Fibroblast of lung (primary cell): Measurements from ENCODE around the gene FAM120AOS. TPM values are rescaled to one million over a fixed set of nuclear protein-coding genes. Genes with fewer than 3 reads are reported as not detected.

ENCODE experiments used
- DNase-seq, 2 donors: peaks; one replicate each; pipeline versions ENCODE4 v3.0.0 to v3.0.0-alpha.2; 2010; ENCODE audit warnings: low read depth in 2 of 2
- H2AFZ ChIP-seq: 2 replicates; pipeline ENCODE4 v1.5.1; 2012; ENCODE audit warnings: low read length, control low read depth, inconsistent platforms
- H3K27ac ChIP-seq: 2 replicates; pipeline ENCODE4 v1.5.1; 2011; ENCODE audit warnings: low read length, control low read depth; ENCODE audit not compliant: insufficient read depth
- H3K27me3 ChIP-seq: 2 replicates; pipeline ENCODE4 v1.5.1; 2011; ENCODE audit warnings: mild to moderate bottlenecking, low read length; ENCODE audit not compliant: control insufficient read depth, insufficient read depth
- H3K36me3 ChIP-seq: 2 replicates; pipeline ENCODE4 v1.5.1; 2011; ENCODE audit warnings: low read length; ENCODE audit not compliant: control insufficient read depth, insufficient read depth
- H3K4me1 ChIP-seq: 2 replicates; pipeline ENCODE4 v1.5.1; 2011; ENCODE audit warnings: low read length; ENCODE audit not compliant: control insufficient read depth, insufficient read depth; ENCODE audit errors: extremely low read depth
- H3K4me2 ChIP-seq: 2 replicates; pipeline ENCODE4 v1.5.1; 2011; ENCODE audit warnings: low read length, control low read depth; ENCODE audit not compliant: insufficient read depth; ENCODE audit errors: extremely low read depth
- H3K4me3 ChIP-seq, 4 experiments: fragments of 200-600 bp in 1 of 4; sonication (generic) in 1 of 4; replicated peaks in 1 of 4; 2 replicates each; pipeline ENCODE4 v1.5.1; 2011 to 2016; ENCODE audit warnings: low read length in 4 of 4, low read depth in 3 of 4, mild to moderate bottlenecking in 3 of 4, control low read depth in 2 of 4, inconsistent platforms in 1 of 4, mixed read lengths in 1 of 4; ENCODE audit not compliant: insufficient read depth in 1 of 4; ENCODE audit errors: control extremely low read depth in 1 of 4
- H3K79me2 ChIP-seq: 2 replicates; pipeline ENCODE4 v1.5.1; 2012; ENCODE audit warnings: mild to moderate bottlenecking, low read length, inconsistent platforms; ENCODE audit not compliant: control insufficient read depth, insufficient read depth
- H3K9ac ChIP-seq: 2 replicates; pipeline ENCODE4 v1.5.1; 2011; ENCODE audit warnings: mild to moderate bottlenecking, low read length, control low read depth; ENCODE audit not compliant: insufficient read depth
- H3K9me3 ChIP-seq: 2 replicates; pipeline ENCODE4 v1.5.1; 2012; ENCODE audit warnings: low read depth, low read length; ENCODE audit not compliant: control insufficient read depth, insufficient read depth
- H4K20me1 ChIP-seq: 2 replicates; pipeline ENCODE4 v1.5.1; 2011; ENCODE audit warnings: low read length; ENCODE audit not compliant: control insufficient read depth, insufficient read depth; ENCODE audit errors: extremely low read depth
- CTCF ChIP-seq, 2 donors: IDR thresholded peaks in 1 of 2; conservative IDR thresholded peaks in 1 of 2; 1 replicate in 1 of 2; 2 replicates in 1 of 2; pipeline ENCODE4 v1.5.1; 2011 to 2012; ENCODE audit warnings: low read length in 2 of 2, control low read depth in 1 of 2, inconsistent platforms in 1 of 2, low read depth in 1 of 2, mild to moderate bottlenecking in 1 of 2
- EZH2 ChIP-seq: IDR thresholded peaks from 2 replicates; pipeline ENCODE4 v1.5.1; 2012; ENCODE audit warnings: low read length, control low read depth, mild to moderate bottlenecking; ENCODE audit errors: missing control alignments
- polyA plus RNA-seq, 2 donors: library from polyadenylated mRNA; depleted of rRNA in 1 of 2; stranded (reverse) in 1 of 2; unstranded in 1 of 2; fragments of >200 nt; gene quantifications; 2 replicates each; pipeline ENCODE4 v1.2.1, GENCODE V29; 2011 to 2012; ENCODE audit warnings: missing spikeins in 1 of 2
- total RNA-seq: library from RNA; depleted of rRNA; stranded (reverse); fragments of >200 nt; gene quantifications from 2 replicates; pipeline ENCODE4 v1.2.1, GENCODE V29; 2014

Gene FAM120AOS
- total and polyA plus RNA-seq, 2 donors (not counting 1 experiment from before 2014, with no cell fraction given), result 38.8 to 44.1 TPM

DNA sequence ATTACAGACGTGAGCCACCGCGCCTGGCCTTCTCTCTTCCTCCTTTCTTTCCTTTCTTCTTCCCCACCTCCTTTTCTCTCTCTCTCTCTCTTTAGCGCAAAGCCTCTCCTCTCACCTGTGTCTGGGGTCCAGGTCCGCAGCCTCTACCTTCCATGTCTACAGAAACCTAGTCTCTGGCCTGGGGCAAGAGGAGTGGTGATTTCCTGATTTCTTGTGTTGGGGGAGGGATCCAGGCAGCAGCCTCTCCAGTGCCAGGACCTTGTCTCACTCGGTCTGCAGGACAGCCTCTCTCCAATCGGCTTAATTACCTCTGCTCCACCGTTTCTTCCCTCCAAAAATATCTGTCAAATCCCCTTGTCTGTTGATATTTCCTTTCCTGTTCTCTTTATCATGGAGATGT is 18.0 kb downstream of the FAM120AOS start:
- Histone ChIP-seq H3K27ac (no peak overlapping the region), H3K9me3 (no peaks in the 10 kb centered on the region), H3K4me2 (no peak overlapping the region), H3K27me3 (no peaks in the 10 kb centered on the region), H3K9ac (no peak overlapping the region), H3K4me1 (no peaks in the 10 kb centered on the region), H2AFZ (no peak overlapping the region), H4K20me1 (no peaks in the 10 kb centered on the region), H3K79me2 (no peaks in the 10 kb centered on the region), H3K36me3 (no peaks in the 10 kb centered on the region), H3K4me3 (no peak overlapping the region)
- no peak for DNase-seq
- no peak for TF ChIP-seq CTCF (conservative IDR thresholded peaks at IDR 0.05 in 1 of 2, IDR thresholded peaks at IDR 0.05 in 1 of 2; ENCODE audit: low read depth in 1 of 2, low read length in 2 of 2)
- TF ChIP-seq EZH2, result no peak

GRCh38 chr9:93434056-93434455 is 19.3 kb downstream of the FAM120AOS start:
- Histone ChIP-seq H3K4me2 (no peak overlapping the region), H3K4me3 (no peak overlapping the region), H3K9me3 (no peaks in the 10 kb centered on the region), H3K27me3 (no peaks in the 10 kb centered on the region), H3K4me1 (no peaks in the 10 kb centered on the region), H3K36me3 (no peaks in the 10 kb centered on the region), H3K27ac (no peak overlapping the region), H2AFZ (no peak overlapping the region), H3K79me2 (no peaks in the 10 kb centered on the region), H4K20me1 (no peaks in the 10 kb centered on the region), H3K9ac (no peak overlapping the region)
- TF ChIP-seq EZH2 (no peak), CTCF (conservative IDR thresholded peaks at IDR 0.05 in 1 of 2, IDR thresholded peaks at IDR 0.05 in 1 of 2; ENCODE audit: low read depth in 1 of 2, low read length in 2 of 2) (no peak)
- no peak for DNase-seq

DNA sequence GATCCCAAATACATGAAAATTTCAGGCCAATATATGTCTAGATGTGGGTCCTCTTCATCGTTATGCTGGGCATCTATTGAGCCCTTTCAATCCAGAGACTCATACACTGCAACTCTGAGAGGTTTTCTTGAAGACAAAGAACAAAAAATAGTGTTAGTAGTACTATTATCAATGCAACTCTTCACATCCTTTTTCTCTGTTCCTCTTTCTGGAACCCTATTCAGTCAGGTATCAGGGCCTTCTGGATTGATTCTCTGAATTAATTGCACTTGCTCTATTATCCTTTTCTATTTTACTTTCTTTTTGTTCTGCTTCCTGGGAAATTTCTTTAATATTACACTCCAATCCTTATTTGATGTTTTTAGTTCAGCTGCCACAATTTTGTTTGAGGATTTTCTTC is 20.4 kb downstream of the FAM120AOS start:
- no peak overlapping the region for H2AFZ ChIP-seq

More for the DNA sequence above, 20.4 kb downstream of the FAM120AOS start:
- no peak overlapping the region for H3K4me3 ChIP-seq
- TF ChIP-seq EZH2 (no peak), CTCF (conservative IDR thresholded peaks at IDR 0.05 in 1 of 2, IDR thresholded peaks at IDR 0.05 in 1 of 2; ENCODE audit: low read depth in 1 of 2, low read length in 2 of 2) (no peak)
- H3K36me3 ChIP-seq, result no peaks in the 10 kb centered on the region
- no peak for DNase-seq
- no peaks in the 10 kb centered on the region for H3K27me3 ChIP-seq
- H3K9me3 ChIP-seq, result no peaks in the 10 kb centered on the region
- H3K9ac ChIP-seq, result no peak overlapping the region
- no peaks in the 10 kb centered on the region for H3K4me1 ChIP-seq
- H3K4me2 ChIP-seq, result no peak overlapping the region
- H3K79me2 ChIP-seq, result no peaks in the 10 kb centered on the region
- H3K27ac ChIP-seq, result no peak overlapping the region
- no peaks in the 10 kb centered on the region for H4K20me1 ChIP-seq
